Activated T-cell treated with anti-CD3 and anti-CD28 coated beads, Interleukin-2, amount 50 U/mL, for 4 hours (primary cell): ENCODE results near the gene PDE3A. TPM values are rescaled to one million over a fixed set of nuclear protein-coding genes. Genes with fewer than 3 reads are reported as not detected.
"Not testable (repeated sequence)": the region's sequence is repeated elsewhere in the genome, so short reads cannot be mapped to it uniquely, and the experiment has no call there.

Source experiments
- ATAC-seq, 2 donors: fragments of 200-7000 bp; cut with Tn5 transposase; one replicate each; pipeline ENCODE4 v1.10.0; 2021
- DNase-seq: peaks from one replicate; pipeline ENCODE4 v3.0.0-alpha.2; 2020
- H3K27me3 Mint-ChIP-seq: one replicate; pipeline ENCODE4 v1.8.0; 2021; ENCODE audit warnings: low read depth, mixed read lengths
- H3K36me3 Mint-ChIP-seq: one replicate; pipeline ENCODE4 v1.8.0; 2022; ENCODE audit warnings: mixed read lengths; ENCODE audit not compliant: insufficient read depth
- H3K4me1 Mint-ChIP-seq: one replicate; pipeline ENCODE4 v1.8.0; 2021; ENCODE audit warnings: low read depth, mixed read lengths
- H3K4me3 Mint-ChIP-seq: one replicate; pipeline ENCODE4 v1.8.0; 2021; ENCODE audit warnings: mild to moderate bottlenecking, moderate library complexity, mixed read lengths
- H3K9me3 Mint-ChIP-seq: one replicate; pipeline ENCODE4 v1.8.0; 2021; ENCODE audit warnings: mixed read lengths
- total RNA-seq, 3 donors: library from RNA; stranded (reverse); gene quantifications; one replicate each; pipeline ENCODE4 v1.2.1, GENCODE V29; 2021

PDE3A gene
- total RNA-seq, 3 donors from 2014 or later: 0.08 TPM; not detected in 1

DNA sequence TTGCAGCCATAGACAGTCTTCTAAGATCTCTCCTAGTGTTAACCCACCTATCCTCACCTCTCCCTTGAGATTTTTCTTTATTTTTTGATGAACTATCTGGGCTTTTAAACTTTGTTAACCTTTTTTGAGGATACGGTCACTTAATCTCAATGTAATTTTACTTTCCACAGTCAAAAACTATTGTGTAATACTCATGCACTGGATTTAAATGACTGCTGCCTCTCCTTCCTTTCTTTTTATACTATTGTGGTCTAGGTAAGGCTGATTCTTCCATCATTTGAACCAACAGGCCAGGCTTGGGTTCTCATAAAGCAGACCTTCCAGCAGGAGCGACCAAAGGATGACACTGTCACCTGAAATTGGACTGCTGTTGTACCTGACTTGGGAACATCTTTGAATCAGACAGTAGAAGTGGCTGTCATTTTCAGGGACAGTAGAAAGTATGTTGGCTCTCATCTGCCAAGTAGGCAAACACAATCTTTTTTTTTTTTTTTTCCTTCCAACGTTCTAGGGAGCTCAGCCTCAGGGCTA, 689 bp upstream of the PDE3A start:
- Mint-ChIP-seq H3K27me3 (peaks cover 50% of the 10 kb centered on the region), H3K4me1 (peaks cover 6% of the 10 kb centered on the region), H3K4me3 (no peak overlapping the region), H3K9me3 (no peaks in the 10 kb centered on the region), H3K36me3 (no peaks in the 10 kb centered on the region)
- ATAC-seq (no peak), DNase-seq (no peak)

DNA sequence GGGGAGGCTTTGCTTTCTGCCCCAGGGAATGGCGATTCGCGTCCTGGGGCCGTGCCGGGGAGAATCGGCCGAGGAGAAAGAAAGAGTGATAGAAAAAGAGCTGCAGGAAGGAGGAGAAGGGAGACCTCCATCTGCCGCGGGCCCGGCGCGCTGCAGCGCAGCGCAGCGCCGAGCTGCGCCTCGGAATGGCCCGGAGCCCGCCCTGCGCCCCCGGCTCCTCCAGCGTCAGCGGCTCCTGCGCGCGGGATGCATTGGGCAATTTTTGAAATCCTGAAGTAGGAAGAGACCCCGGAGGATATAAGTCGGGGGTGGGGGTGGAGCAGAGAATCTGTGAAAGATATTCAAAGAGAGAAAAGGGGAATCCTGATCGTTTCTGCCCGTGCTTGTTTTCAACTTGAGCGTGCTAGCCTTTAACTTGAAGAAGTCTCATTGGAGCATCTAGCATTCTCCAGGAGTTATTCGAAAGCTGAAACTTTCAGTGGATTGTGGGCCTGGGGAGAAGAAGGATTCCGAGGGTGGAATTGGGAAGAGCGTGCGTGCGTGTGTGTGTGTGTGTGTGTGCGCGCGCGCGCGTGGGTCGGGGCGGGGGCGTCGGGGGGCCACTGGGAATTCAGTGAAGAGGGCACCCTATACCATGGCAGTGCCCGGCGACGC, 441 bp downstream of the PDE3A start:
- H3K9me3 Mint-ChIP-seq: no peaks in the 10 kb centered on the region
- H3K4me1 Mint-ChIP-seq: peaks cover 6% of the 10 kb centered on the region
- peaks cover 53% of the 10 kb centered on the region for H3K27me3 Mint-ChIP-seq
- H3K36me3 Mint-ChIP-seq: no peaks in the 10 kb centered on the region
- H3K4me3 Mint-ChIP-seq: peak overlapping the region; percentile 33
- ATAC-seq (peak; percentile 18 to 46), DNase-seq (no peak)

DNA sequence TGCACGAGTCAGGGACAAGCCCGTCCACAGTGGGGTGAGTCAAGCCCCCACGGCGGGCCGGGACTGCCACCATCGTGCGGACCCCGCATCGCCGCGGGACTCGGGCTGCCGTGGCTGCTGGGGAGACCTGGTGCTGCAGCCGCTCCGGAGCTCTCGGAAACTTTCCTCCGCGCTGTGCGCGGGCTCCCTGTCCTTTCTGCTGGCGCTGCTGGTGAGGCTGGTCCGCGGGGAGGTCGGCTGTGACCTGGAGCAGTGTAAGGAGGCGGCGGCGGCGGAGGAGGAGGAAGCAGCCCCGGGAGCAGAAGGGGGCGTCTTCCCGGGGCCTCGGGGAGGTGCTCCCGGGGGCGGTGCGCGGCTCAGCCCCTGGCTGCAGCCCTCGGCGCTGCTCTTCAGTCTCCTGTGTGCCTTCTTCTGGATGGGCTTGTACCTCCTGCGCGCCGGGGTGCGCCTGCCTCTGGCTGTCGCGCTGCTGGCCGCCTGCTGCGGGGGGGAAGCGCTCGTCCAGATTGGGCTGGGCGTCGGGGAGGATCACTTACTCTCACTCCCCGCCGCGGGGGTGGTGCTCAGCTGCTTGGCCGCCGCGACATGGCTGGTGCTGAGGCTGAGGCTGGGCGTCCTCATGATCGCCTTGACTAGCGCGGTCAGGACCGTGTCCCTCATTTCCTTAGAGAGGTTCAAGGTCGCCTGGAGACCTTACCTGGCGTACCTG, 1.1 kb downstream of the PDE3A start:
- Mint-ChIP-seq H3K36me3 (no peaks in the 10 kb centered on the region), H3K27me3 (peaks cover 53% of the 10 kb centered on the region)
- DNase-seq: no peak

DNA sequence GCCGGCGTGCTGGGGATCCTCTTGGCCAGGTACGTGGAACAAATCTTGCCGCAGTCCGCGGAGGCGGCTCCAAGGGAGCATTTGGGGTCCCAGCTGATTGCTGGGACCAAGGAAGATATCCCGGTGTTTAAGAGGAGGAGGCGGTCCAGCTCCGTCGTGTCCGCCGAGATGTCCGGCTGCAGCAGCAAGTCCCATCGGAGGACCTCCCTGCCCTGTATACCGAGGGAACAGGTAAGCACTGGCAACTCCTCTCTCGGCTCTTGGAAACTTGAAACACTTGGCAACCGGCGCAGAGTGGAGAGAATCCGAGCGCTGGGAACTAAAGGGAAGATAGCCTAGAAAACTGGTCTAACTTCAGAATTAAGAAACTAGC, 1.7 kb downstream of the PDE3A start:
- Mint-ChIP-seq H3K4me1 (peaks cover 6% of the 10 kb centered on the region), H3K27me3 (peaks cover 53% of the 10 kb centered on the region), H3K36me3 (no peaks in the 10 kb centered on the region), H3K9me3 (no peaks in the 10 kb centered on the region), H3K4me3 (no peak overlapping the region)
- DNase-seq (no peak), ATAC-seq (no peak)

More for the DNA sequence above, 1.1 kb downstream of the PDE3A start:
- no peaks in the 10 kb centered on the region for H3K9me3 Mint-ChIP-seq
- H3K4me3 Mint-ChIP-seq: no peak overlapping the region
- peaks cover 6% of the 10 kb centered on the region for H3K4me1 Mint-ChIP-seq
- ATAC-seq: peak; percentile 47 to 61

DNA sequence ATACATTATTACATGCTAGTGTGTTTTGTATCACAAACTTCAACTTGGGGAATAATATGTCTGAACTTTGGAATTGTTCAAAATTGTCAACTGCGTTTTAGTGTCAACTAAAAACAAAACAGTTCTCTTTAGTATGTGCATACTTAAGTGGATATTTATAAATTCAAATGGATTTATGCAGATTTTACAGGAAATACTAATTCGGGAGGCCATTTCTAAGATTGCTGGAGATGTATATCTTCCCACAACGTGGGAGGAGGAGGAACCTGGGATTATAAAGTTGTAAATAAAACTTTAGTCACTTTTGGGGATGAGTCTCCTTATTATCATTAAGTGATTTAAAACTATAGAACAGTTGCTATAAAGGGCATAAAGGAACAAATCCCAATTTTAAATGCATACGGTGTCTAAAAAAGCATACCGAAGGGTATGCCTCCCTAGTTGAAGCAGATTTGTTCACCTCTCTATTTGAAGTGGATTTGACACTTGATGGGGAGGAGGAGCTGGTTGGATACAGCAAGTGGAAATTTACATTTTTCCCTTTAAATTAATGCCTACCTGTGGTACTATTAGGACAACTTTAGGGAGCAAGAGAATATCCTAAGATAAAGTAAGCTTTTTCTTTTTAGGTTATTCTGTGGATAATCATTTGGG, 2.7 kb downstream of the PDE3A start:
- peaks cover 6% of the 10 kb centered on the region for H3K4me1 Mint-ChIP-seq
- H3K9me3 Mint-ChIP-seq: no peaks in the 10 kb centered on the region
- ATAC-seq (no peak), DNase-seq (no peak)
- H3K36me3 Mint-ChIP-seq: no peaks in the 10 kb centered on the region
- no peak overlapping the region for H3K4me3 Mint-ChIP-seq
- H3K27me3 Mint-ChIP-seq: peaks cover 51% of the 10 kb centered on the region

DNA sequence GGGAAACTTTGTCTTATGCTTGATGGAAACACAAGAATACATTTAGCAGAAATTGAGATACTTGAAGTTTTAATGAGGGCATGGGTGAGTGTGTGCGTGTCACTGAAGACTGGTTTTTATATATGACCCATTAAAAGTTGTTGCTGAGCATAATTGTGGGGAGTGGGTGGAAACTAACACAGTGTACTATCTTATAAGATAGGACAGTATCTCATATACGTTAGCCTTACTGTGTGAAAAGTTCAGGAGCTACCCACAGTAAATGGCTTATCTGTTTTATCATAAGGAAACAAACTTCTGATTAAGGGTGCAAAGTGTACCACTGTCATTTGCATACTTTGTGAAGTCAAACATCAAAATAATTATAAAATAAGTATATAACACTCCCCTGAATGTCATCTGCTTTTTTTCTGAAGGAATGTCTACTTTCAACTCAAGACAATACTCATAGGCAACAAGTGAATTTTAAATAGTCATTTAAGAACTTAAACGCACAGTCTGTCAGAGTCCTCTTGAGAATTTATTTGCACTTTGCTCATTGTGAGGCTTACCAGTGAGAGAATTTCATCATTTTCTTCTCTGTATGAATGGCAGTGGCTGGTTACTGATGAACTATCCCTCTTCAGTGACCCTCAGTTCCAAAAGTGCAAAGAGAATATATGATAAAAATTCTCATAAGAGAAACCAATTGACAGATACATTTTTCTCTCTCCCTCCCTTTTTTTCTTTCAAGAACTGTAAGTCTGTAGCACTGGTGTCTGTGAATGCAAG, 4.2 kb downstream of the PDE3A start:
- Mint-ChIP-seq H3K27me3 (peaks cover 40% of the 10 kb centered on the region), H3K4me3 (no peak overlapping the region), H3K36me3 (no peaks in the 10 kb centered on the region), H3K4me1 (peaks cover 6% of the 10 kb centered on the region), H3K9me3 (no peaks in the 10 kb centered on the region)
- no peak for ATAC-seq
- DNase-seq: no peak

DNA sequence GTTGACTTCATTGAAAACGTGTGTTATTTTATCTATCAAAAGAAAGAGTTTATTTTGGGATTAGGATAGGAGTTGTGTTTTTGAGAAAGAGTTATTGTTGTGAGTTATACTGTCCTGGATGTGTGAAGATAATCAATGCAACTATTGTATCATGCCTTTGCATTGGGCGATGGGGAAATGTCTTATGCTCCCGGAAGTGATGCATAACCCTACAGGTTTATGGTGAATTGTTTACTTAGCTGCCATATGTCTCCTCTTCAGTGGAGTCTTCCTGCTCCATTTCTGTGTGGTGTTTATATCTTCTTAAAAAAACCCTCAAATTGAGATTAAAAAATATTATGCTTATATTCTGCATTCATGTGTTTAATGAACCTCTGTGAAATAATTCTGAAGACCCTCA, 6.5 kb downstream of the PDE3A start:
- no peaks in the 10 kb centered on the region for H3K4me1 Mint-ChIP-seq
- H3K4me3 Mint-ChIP-seq: no peak overlapping the region
- no peaks in the 10 kb centered on the region for H3K36me3 Mint-ChIP-seq
- no peak for DNase-seq
- peaks cover 20% of the 10 kb centered on the region for H3K27me3 Mint-ChIP-seq
- no peak for ATAC-seq
- no peaks in the 10 kb centered on the region for H3K9me3 Mint-ChIP-seq

DNA sequence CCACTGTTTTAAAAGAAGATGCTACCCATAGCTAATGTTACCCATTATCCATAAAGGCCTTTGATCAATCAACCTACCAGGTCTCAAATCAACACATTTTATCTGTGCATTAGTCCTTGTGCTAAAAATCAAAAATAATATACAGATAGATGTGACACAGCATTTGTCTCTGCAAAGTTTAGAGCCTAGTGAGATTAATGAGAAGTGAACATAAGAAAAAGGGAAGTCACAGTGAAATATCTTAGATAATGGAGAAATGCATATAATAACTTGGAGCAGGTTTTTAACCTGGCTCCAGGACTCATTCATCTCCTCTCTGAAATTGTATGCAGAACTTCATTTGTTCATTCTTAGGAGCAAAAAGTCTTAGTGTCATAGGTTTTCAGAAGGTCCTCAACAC, 7.2 kb downstream of the PDE3A start:
- ATAC-seq: no peak
- H3K4me3 Mint-ChIP-seq: no peak overlapping the region

DNA sequence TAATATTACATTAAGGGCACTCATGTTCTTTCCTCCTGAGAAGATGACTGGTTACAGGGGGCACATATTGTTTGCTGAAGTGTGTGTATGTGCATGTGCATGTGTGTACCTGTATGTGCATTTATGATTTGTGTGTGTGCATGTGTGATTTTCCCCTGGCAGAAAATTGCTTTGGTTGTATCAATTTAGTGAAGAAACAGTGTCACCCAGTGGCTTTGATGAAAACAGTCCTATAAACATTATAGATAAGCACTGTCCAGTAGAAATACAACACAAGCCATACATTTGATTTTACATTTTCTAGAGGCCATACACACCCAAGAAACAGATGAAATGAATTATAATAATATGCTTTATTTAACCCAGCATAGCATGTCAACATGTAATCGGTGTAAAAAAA, 8.6 kb downstream of the PDE3A start:
- H3K4me1 Mint-ChIP-seq: no peaks in the 10 kb centered on the region
- H3K36me3 Mint-ChIP-seq: no peaks in the 10 kb centered on the region
- H3K9me3 Mint-ChIP-seq: no peaks in the 10 kb centered on the region
- H3K27me3 Mint-ChIP-seq: peaks cover 5% of the 10 kb centered on the region
- DNase-seq (no peak), ATAC-seq (no peak)
- H3K4me3 Mint-ChIP-seq: no peak overlapping the region

More for the DNA sequence above, 7.2 kb downstream of the PDE3A start:
- H3K36me3 Mint-ChIP-seq: no peaks in the 10 kb centered on the region
- no peak for DNase-seq
- H3K4me1 Mint-ChIP-seq: no peaks in the 10 kb centered on the region
- peaks cover 14% of the 10 kb centered on the region for H3K27me3 Mint-ChIP-seq
- no peaks in the 10 kb centered on the region for H3K9me3 Mint-ChIP-seq

DNA sequence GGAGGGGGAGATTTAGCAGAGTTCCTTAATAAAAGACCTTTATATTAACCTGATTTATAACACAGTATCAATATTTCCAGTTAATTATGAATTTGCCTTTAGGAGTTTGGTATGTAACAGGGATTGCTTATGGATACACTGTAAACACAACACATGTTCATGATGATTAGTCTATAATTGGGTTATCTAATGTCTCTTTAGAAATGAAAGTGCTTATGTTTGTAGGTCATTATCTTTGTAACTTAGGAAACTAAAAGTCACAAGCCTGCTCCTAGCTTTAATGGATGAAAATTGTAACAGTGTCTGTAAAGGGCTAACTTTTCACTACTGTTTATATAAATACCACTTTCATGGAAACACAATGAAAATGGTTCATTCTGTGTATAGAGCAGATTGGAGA, 9.4 kb downstream of the PDE3A start:
- Mint-ChIP-seq H3K9me3 (no peaks in the 10 kb centered on the region), H3K36me3 (no peaks in the 10 kb centered on the region), H3K4me3 (no peak overlapping the region), H3K4me1 (no peaks in the 10 kb centered on the region), H3K27me3 (peaks cover 3% of the 10 kb centered on the region)
- ATAC-seq (no peak), DNase-seq (no peak)

DNA sequence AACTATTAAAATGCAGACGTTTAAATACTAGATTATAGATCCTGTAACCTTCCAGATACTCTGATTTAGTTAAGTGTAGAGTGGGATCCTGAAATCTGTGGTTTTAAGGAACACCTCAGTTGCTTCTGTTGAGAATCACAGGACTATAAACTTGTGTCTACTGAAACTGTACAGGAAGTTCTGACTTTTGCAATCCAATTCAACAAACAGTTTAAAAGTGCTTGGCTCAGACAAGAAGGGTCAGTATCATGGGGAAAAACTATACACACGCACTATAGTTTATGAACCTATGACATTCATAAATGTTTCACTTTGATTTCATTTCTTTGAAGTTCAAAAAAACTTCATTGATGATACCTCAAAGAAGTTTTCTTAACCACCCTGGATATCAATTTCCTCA, 13.8 kb downstream of the PDE3A start:
- no peaks in the 10 kb centered on the region for H3K27me3 Mint-ChIP-seq

DNA sequence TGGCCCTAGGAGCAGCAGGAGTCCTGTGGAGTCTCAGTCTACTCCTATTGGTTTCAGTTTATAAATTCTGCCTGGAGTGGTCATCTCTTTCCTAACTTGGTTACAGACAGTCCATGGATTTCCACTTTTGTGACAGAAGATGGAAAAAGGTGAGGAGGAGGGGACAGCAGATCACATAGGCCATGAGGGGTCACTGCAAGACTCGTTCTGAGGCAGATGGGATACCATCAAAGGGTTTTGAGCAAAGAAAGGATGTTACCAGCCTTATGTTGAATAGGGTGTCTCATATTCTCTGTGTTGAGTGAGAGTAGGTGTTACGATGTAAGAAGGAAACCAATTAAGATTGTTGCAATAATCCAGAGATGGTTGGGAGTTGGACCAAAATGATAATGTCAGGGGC, 15.3 kb downstream of the PDE3A start:
- no peak for ATAC-seq

More for the DNA sequence above, 13.8 kb downstream of the PDE3A start:
- Mint-ChIP-seq H3K4me1 (no peaks in the 10 kb centered on the region), H3K4me3 (no peak overlapping the region), H3K9me3 (peaks cover 4% of the 10 kb centered on the region), H3K36me3 (no peaks in the 10 kb centered on the region)
- DNase-seq (no peak), ATAC-seq (no peak)

DNA sequence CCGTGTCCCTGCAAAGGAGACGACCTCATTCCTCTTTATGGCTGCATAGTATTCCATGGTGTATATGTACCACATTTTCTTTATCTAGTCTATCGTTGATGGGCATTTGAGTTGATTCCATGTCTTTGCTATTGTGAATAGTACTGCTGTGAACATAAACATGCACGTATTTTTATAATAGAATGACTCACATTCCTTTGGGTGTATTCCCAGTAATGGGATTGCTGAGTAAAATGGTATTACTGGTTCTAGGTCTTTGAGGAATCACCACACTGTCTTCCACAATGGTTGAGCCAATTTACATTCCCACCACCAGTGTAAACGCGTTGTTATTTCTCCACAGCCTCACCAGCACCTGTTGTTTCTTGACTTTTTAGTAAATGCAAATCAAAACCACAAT, 16.5 kb downstream of the PDE3A start:
- H3K27me3 Mint-ChIP-seq, H3K4me1 Mint-ChIP-seq, H3K36me3 Mint-ChIP-seq, H3K4me3 Mint-ChIP-seq, ATAC-seq, H3K9me3 Mint-ChIP-seq, DNase-seq: not testable (repeated sequence)

More for the DNA sequence above, 15.3 kb downstream of the PDE3A start:
- H3K9me3 Mint-ChIP-seq: peaks cover 4% of the 10 kb centered on the region
- DNase-seq: no peak
- H3K4me3 Mint-ChIP-seq: no peak overlapping the region
- H3K4me1 Mint-ChIP-seq: no peaks in the 10 kb centered on the region
- H3K27me3 Mint-ChIP-seq: no peaks in the 10 kb centered on the region
- H3K36me3 Mint-ChIP-seq: no peaks in the 10 kb centered on the region

DNA sequence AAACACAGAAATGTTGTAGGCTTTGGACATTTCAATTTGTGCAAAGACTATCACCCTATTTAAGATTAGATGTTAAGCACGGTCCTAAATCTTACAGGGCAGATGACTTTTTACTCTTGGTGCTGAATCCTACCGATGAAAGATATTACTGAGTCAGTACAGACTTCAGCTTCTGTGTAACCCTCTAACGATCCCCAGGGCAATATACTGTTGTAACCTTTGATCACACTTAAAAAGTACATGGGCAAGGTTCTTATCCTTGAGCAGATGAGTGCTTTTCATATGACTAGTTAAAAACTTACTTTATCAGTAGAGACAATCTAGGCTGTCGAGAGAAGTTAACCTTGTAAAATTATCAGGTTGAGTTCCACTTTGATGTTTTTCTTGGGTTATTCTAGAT, 22.5 kb downstream of the PDE3A start:
- H3K36me3 Mint-ChIP-seq: no peaks in the 10 kb centered on the region
- no peak overlapping the region for H3K4me3 Mint-ChIP-seq
- ATAC-seq (no peak), DNase-seq (no peak)
- no peaks in the 10 kb centered on the region for H3K27me3 Mint-ChIP-seq
- H3K9me3 Mint-ChIP-seq: no peaks in the 10 kb centered on the region
- no peaks in the 10 kb centered on the region for H3K4me1 Mint-ChIP-seq
